LHCN-M2 (cell line): Measurements from ENCODE around the gene MAN2B1. TPM values are rescaled to one million over a fixed set of nuclear protein-coding genes. Genes with fewer than 3 reads are reported as not detected.
"Not testable (repeated sequence)": the region's sequence is repeated elsewhere in the genome, so short reads cannot be mapped to it uniquely, and the experiment has no call there.

ENCODE experiments used
- DNase-seq: peaks from one replicate; pipeline ENCODE4 v3.0.0-alpha.2; 2012; ENCODE audit warnings: low read depth
- total RNA-seq: library from RNA; depleted of rRNA; stranded (reverse); fragments of >200 nt; gene quantifications from 2 replicates; pipeline ENCODE4 v1.2.3, GENCODE V29; 2014; rRNA removed

The MAN2B1 gene
- total RNA-seq, 1 experiment from 2014 or later, result 48.1 TPM

DNA sequence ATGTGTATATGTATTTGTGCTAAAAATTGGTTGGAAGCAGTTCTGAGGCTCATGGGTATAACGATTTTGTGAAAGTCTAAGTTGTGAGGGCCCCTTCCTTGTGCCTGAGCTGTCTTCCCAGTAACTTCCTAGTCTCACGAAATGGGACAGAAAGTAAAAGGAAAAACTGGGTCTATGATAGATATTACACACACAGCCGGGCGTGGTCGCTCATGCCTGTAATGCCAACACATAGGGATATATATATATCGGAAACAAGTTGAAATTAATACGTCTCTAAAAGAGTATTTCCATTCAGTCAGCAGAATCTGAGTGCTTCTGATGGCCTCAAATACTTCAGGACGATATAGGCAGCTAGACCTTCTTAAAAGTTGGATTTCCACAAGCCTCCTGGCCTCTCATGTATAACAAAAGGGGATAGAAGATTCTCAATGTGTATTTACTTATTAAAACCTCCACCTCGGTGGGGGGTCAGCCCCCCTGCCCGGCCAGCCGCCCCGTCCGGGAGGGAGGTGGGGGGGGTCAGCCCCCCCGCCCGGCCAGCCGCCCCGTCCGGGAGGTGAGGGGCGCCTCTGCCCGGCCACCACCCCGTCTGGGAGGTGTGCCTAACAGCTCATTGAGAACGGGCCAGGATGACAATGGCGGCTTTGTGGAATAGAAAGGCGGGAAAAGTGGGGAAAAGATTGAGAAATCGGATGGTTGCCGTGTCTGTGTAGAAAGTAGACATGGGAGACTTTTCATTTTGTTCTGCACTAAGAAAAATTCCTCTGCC, 45.1 kb downstream of the MAN2B1 start:
- DNase-seq, result not testable (repeated sequence)

DNA sequence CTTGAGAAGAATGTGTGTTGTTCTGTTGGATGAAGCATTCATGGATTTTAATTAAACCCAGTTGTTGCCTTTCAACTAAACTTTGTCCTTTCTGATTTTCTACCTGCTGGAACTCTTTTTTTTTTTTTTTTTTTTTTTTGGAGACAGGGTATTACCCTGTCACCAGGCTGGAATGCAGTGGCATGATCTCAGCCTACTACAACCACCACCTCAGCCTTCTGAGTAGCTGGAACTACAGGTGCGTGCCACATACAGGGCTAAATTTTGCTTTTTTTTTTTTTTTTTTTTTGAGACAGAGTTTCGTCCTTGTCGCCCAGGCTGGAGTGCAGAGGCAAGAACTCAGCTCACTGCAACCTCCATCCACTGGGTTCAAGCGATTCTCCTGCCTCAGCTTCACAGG, 48.9 kb downstream of the MAN2B1 start:
- DNase-seq, result no peak

GRCh38 chr19:12611361-12611699, 55.2 kb downstream of the MAN2B1 start:
- DNase-seq, result peak; percentile 73

- DNase-seq, result peak; percentile 98
These were observed 55.8 kb downstream of the MAN2B1 start, which contains the start of the genes ZNF490 and ZNF791 for GRCh38 chr19:12610540-12611360. TSS of gene ZNF490 (minus strand) at chr19:12610813. CDS start at chr19:12610680, 133 bp downstream. TSS of gene ZNF791 (plus strand) at chr19:12610920. CDS start at chr19:12611080, 160 bp downstream.

DNA sequence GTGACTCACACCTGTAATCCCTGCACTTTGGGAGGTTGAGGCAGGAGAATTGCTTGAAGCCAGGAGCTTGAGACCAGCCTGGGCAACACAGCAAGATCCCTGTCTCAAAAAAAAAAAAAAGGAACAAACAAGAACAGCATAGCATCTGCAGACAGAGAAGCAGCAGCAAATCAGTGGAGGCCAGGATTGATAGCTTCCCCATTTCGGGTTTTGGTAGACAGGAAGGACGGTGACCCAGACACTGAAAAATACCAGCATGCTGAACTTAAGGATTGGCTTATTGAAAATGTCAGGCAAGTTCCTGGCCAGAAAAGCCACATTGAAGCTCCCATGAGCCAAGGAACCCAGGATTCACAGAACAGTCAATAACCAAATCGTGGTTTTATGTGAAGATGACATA, 58.9 kb downstream of the MAN2B1 start:
- no peak for DNase-seq

DNA sequence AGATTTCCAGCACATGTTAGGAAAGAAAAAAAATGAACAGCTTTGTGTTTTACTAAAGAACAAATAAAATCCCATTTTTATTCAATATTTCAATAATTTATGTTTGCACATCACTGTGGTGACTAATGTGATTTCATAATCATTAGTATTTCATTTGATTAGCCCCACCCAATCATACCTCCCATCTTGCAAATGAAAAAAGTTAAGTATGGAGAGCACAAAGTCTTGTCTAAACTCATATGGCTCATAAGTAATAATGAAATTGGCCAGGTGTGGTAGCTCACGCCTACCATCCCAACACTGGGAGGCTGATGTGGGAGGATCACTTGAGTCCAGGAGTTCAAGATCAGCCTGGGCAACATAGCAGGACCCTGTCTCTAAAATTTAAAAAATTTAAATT, 59.7 kb downstream of the MAN2B1 start:
- DNase-seq, result no peak

- DNase-seq, result peak; percentile 55
These were observed 62.8 kb downstream of the MAN2B1 start for GRCh38 chr19:12603714-12604113.

DNA sequence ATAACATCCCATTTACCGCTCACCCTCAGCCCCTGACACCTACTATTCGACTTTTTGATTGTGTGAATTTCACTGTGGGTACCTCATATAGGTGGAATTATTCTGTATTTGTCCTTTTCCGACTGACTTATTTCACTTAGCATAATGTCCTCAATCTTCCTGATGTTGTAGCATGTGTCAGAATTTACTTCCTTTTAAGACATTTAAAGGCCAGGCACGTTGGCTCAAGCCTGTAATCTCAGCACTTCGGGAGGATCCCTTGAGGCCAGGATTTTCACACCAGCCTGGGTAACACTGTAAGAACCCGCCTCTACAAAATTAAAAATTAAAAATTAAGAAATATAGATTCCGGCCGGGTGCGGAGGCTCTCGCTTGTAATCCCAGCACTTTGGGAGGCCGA, 68.9 kb downstream of the MAN2B1 start:
- DNase-seq, result no peak

- DNase-seq, result no peak
These were observed 69.5 kb downstream of the MAN2B1 start for GRCh38 chr19:12596927-12597548.

Other genes with a start within 250 kb of the MAN2B1 start
- gene ZNF443, start 225.7 kb downstream of the MAN2B1 start, total RNA-seq, result 3.5 and 4.5 TPM in 2 replicates
- gene ZNF709, start 181.9 kb downstream of the MAN2B1 start, total RNA-seq, result 2.2 and 3.2 TPM in 2 replicates
- 5.5 and 6.0 TPM in 2 replicates for gene ZNF564, start 115.3 kb downstream of the MAN2B1 start, total RNA-seq
- gene ZNF490, start 55.9 kb downstream of the MAN2B1 start, total RNA-seq, result 6.4 and 10.3 TPM in 2 replicates
- gene ZNF791, start 55.8 kb downstream of the MAN2B1 start, total RNA-seq, result 8.4 and 11.5 TPM in 2 replicates
- gene WDR83, start 65 bp upstream of the MAN2B1 start, total RNA-seq, result 9.1 and 10.0 TPM in 2 replicates
- gene DHPS, start 15.1 kb upstream of the MAN2B1 start, total RNA-seq, result 106 and 109 TPM in 2 replicates
- gene GNG14, start 21.3 kb upstream of the MAN2B1 start, total RNA-seq, result not detected in 2 replicates
- 8.1 and 8.7 TPM in 2 replicates for gene FBXW9, start 29.9 kb upstream of the MAN2B1 start, total RNA-seq
- 41.0 and 56.0 TPM in 2 replicates for gene TNPO2, start 57.2 kb upstream of the MAN2B1 start, total RNA-seq
- 372 and 446 TPM in 2 replicates for gene TRIR, start 67.9 kb upstream of the MAN2B1 start, total RNA-seq
- 136 and 155 TPM in 2 replicates for gene GET3, start 70.8 kb upstream of the MAN2B1 start, total RNA-seq
- 0.45 and 0.98 TPM in 2 replicates for gene BEST2, start 85.0 kb upstream of the MAN2B1 start, total RNA-seq
- gene HOOK2, start 108.8 kb upstream of the MAN2B1 start, total RNA-seq, result 15.2 and 20.3 TPM in 2 replicates
- gene JUNB, start 124.7 kb upstream of the MAN2B1 start, total RNA-seq, result 76.8 and 91.4 TPM in 2 replicates
- gene PRDX2, start 135.1 kb upstream of the MAN2B1 start, total RNA-seq, result 101 and 124 TPM in 2 replicates
- not detected in 2 replicates for gene THSD8, start 135.3 kb upstream of the MAN2B1 start, total RNA-seq
- gene RNASEH2A, start 139.8 kb upstream of the MAN2B1 start, total RNA-seq, result 56.2 and 59.5 TPM in 2 replicates
- not detected in 2 replicates for gene RTBDN, start 167.8 kb upstream of the MAN2B1 start, total RNA-seq
- gene MAST1, start 171.8 kb upstream of the MAN2B1 start, total RNA-seq, result 0.13 TPM in 1 of 2 replicates, not detected in the other
- 17.2 and 18.9 TPM in 2 replicates for gene DNASE2, start 214.7 kb upstream of the MAN2B1 start, total RNA-seq
- not detected in 2 replicates for gene KLF1, start 220.5 kb upstream of the MAN2B1 start, total RNA-seq
- 24.6 and 31.9 TPM in 2 replicates for gene GCDH, start 224.4 kb upstream of the MAN2B1 start, total RNA-seq